CD14-positive monocyte (primary cell): ENCODE data around the gene CIITA. TPM values are rescaled to one million over a fixed set of nuclear protein-coding genes. Genes with fewer than 3 reads are reported as not detected.

Experiments
- DNase-seq, 3 donors: peaks; one replicate each; pipeline ENCODE4 v3.0.0-alpha.2; 2011 to 2022
- H2AFZ ChIP-seq: 2 replicates; pipeline ENCODE4 v1.6.0; 2012; ENCODE audit warnings: mild to moderate bottlenecking, low read depth, low read length, inconsistent platforms; ENCODE audit not compliant: insufficient read depth, poor library complexity, severe bottlenecking
- H3K27ac ChIP-seq, 2 donors: 1 replicate in 1 of 2; 2 replicates in 1 of 2; pipeline ENCODE4 v1.5.1; 2012 to 2013; ENCODE audit warnings: low read length in 2 of 2, control low read depth in 1 of 2, inconsistent platforms in 1 of 2, low read depth in 1 of 2, mild to moderate bottlenecking in 1 of 2
- H3K27me3 ChIP-seq, 2 donors: one replicate each; pipeline versions ENCODE4 v1.6.0 to v1.6.1; 2011 to 2013; ENCODE audit warnings: low read length in 2 of 2; ENCODE audit not compliant: control insufficient read depth in 2 of 2, insufficient read depth in 2 of 2
- H3K36me3 ChIP-seq, 2 donors: replicated peaks in 1 of 2; 1 replicate in 1 of 2; 2 replicates in 1 of 2; pipeline versions ENCODE4 v1.5.1 to v1.6.1; 2012 to 2013; ENCODE audit warnings: low read length in 2 of 2, control low read depth in 1 of 2, inconsistent platforms in 1 of 2, mild to moderate bottlenecking in 1 of 2; ENCODE audit not compliant: insufficient read depth in 2 of 2, control insufficient read depth in 1 of 2
- H3K4me1 ChIP-seq, 2 donors: 1 replicate in 1 of 2; 2 replicates in 1 of 2; pipeline versions ENCODE4 v1.5.1 to v1.6.1; 2012 to 2013; ENCODE audit warnings: low read length in 2 of 2, control low read depth in 1 of 2, inconsistent platforms in 1 of 2, mild to moderate bottlenecking in 1 of 2, moderate library complexity in 1 of 2; ENCODE audit not compliant: insufficient read depth in 2 of 2, control insufficient read depth in 1 of 2
- H3K4me2 ChIP-seq: replicated peaks from 2 replicates; pipeline ENCODE3; 2012; ENCODE audit warnings: low read length, moderate library complexity, mild to moderate bottlenecking; ENCODE audit not compliant: poor library complexity, severe bottlenecking; ENCODE audit errors: extremely low read depth
- H3K4me3 ChIP-seq, 3 experiments: fragments of 200-600 bp in 1 of 3; sonication (generic) in 1 of 3; replicated peaks in 1 of 3; 1 replicate in 2 of 3; 2 replicates in 1 of 3; pipeline ENCODE4 v1.5.1; 2011 to 2013; ENCODE audit warnings: low read length in 3 of 3, mild to moderate bottlenecking in 3 of 3, control low read depth in 2 of 3, low read depth in 2 of 3, inconsistent platforms in 1 of 3, moderate library complexity in 1 of 3
- H3K79me2 ChIP-seq: 2 replicates; pipeline ENCODE4 v1.6.0; 2012; ENCODE audit warnings: mild to moderate bottlenecking, control low read depth, inconsistent platforms, low read length, moderate library complexity; ENCODE audit not compliant: insufficient read depth
- H3K9ac ChIP-seq: 2 replicates; pipeline ENCODE4 v1.6.0; 2017; ENCODE audit warnings: low read length, mild to moderate bottlenecking; ENCODE audit not compliant: insufficient read depth, poor library complexity, severe bottlenecking
- H3K9me3 ChIP-seq, 2 donors: replicated peaks in 1 of 2; 1 replicate in 1 of 2; 2 replicates in 1 of 2; pipeline versions ENCODE4 v1.5.1 to v1.6.1; 2012 to 2013; ENCODE audit warnings: low read length in 2 of 2, control low read depth in 1 of 2; ENCODE audit not compliant: control insufficient read depth in 1 of 2, insufficient read depth in 1 of 2
- H4K20me1 ChIP-seq: 2 replicates; pipeline ENCODE4 v1.6.0; 2012; ENCODE audit warnings: mild to moderate bottlenecking, low read length, control low read depth, moderate library complexity; ENCODE audit not compliant: insufficient read depth
- H3K27ac Mint-ChIP-seq, 7 donors: one replicate each; pipeline ENCODE4 v1.8.0; 2020; ENCODE audit warnings: mild to moderate bottlenecking in 7 of 7, mixed read lengths in 7 of 7, moderate library complexity in 6 of 7, inconsistent platforms in 2 of 7
- H3K27me3 Mint-ChIP-seq, 3 donors: one replicate each; pipeline ENCODE4 v1.8.0; 2021 to 2022; ENCODE audit warnings: low read depth in 3 of 3, mild to moderate bottlenecking in 3 of 3, mixed read lengths in 3 of 3, moderate library complexity in 3 of 3, inconsistent platforms in 1 of 3
- H3K36me3 Mint-ChIP-seq, 2 donors: one replicate each; pipeline ENCODE4 v1.8.0; 2020; ENCODE audit warnings: mixed read lengths in 2 of 2, inconsistent platforms in 1 of 2, mild to moderate bottlenecking in 1 of 2
- H3K4me1 Mint-ChIP-seq: one replicate; pipeline ENCODE4 v1.8.0; 2020; ENCODE audit warnings: mild to moderate bottlenecking, mixed read lengths
- H3K4me3 Mint-ChIP-seq, 2 donors: one replicate each; pipeline ENCODE4 v1.8.0; 2020; ENCODE audit warnings: mild to moderate bottlenecking in 2 of 2, mixed read lengths in 2 of 2, moderate library complexity in 1 of 2
- H3K9me3 Mint-ChIP-seq, 7 donors: one replicate each; pipeline ENCODE4 v1.8.0; 2020 to 2022; ENCODE audit warnings: mixed read lengths in 7 of 7, mild to moderate bottlenecking in 6 of 7, moderate library complexity in 6 of 7, inconsistent platforms in 2 of 7
- CTCF ChIP-seq: fragments of 200-600 bp; IDR thresholded peaks from one replicate; pipeline ENCODE4 v1.8.0; 2022; ENCODE audit warnings: antibody characterized with exemption, mild to moderate bottlenecking
- WGBS: methylation state at CpG from one replicate; pipeline ENCODE4 v1.1.5; 2013; ENCODE audit warnings: missing lambda C conversion rate; ENCODE audit not compliant: insufficient coverage; 5-methylcytosine and 5-hydroxymethylcytosine counted together
- intact Hi-C, 2 donors: fragments of 100-400 bp; cut with micrococcal nuclease; formaldehyde crosslinking; loops; one replicate each; pipeline versions ENCODE4 v1.15.0 to v1.15.1; 2023
- polyA plus RNA-seq, 3 donors: library from polyadenylated mRNA; depleted of rRNA in 1 of 3; unstranded in 2 of 3; stranded (reverse) in 1 of 3; fragments of 300-500 nt in 2 of 3; fragments of >200 nt in 1 of 3; fragmentation: Illumina TruSeq in 2 of 3; gene quantifications; 1 replicate in 2 of 3; 2 replicates in 1 of 3; pipeline ENCODE4 v1.2.3, GENCODE V29; 2012 to 2021

Gene CIITA
- polyA plus RNA-seq, 3 donors, result 15.6 to 178 (median 22.1) TPM

- no peak overlapping the region for H3K27ac ChIP-seq
- DNase-seq, result no peak
- no peak for TF ChIP-seq CTCF
- H3K36me3 ChIP-seq, result peaks cover 52 to 80% of the 10 kb centered on the region in 2 donors
- over 99% methylated on average over 6 of the region's 12 CpGs for WGBS
- no peak overlapping the region for H3K4me3 ChIP-seq
- H3K9ac ChIP-seq, result no peak overlapping the region
- H2AFZ ChIP-seq, result no peak overlapping the region
- peaks cover 5 to 8% of the 10 kb centered on the region in 2 donors for H3K4me1 ChIP-seq
- no peaks in the 10 kb centered on the region for H3K79me2 ChIP-seq
- no peak overlapping the region for H3K27ac Mint-ChIP-seq
- intact Hi-C loops, result loop anchor here in 1 of 2 donors (5.0 kb wide), 1 partner anchor 284 kb away; the partner anchor contains the start of gene SOCS1
- H3K9me3 Mint-ChIP-seq, result peaks cover 0 to 3% (median 0%) of the 10 kb centered on the region in 7 donors
- peaks cover 0 to 4% (median 3%) of the 10 kb centered on the region in 3 donors for H3K27me3 Mint-ChIP-seq
- no peaks in the 10 kb centered on the region for H3K9me3 ChIP-seq
- H3K4me3 Mint-ChIP-seq, result no peak overlapping the region
- H3K4me1 Mint-ChIP-seq, result peaks cover 17% of the 10 kb centered on the region
- no peaks in the 10 kb centered on the region for H3K27me3 ChIP-seq
- H3K4me2 ChIP-seq, result no peak overlapping the region
- H4K20me1 ChIP-seq, result peaks cover 7% of the 10 kb centered on the region
- H3K36me3 Mint-ChIP-seq, result peaks cover 55 to 83% of the 10 kb centered on the region in 2 donors
These were observed 95.9 kb downstream of the CIITA start for GRCh38 chr16:10972819-10973464.

- no peaks in the 10 kb centered on the region for H3K27me3 ChIP-seq
- H3K27ac Mint-ChIP-seq, result no peak overlapping the region
- peaks cover 4% of the 10 kb centered on the region for H4K20me1 ChIP-seq
- peaks cover 0 to 3% (median 2%) of the 10 kb centered on the region in 3 donors for H3K27me3 Mint-ChIP-seq
- intact Hi-C loops, result no loop called here
- H3K27ac ChIP-seq, result no peak overlapping the region
- no peaks in the 10 kb centered on the region for H3K79me2 ChIP-seq
- no peak overlapping the region for H3K4me2 ChIP-seq
- H3K9me3 ChIP-seq, result no peaks in the 10 kb centered on the region
- no peak overlapping the region for H3K4me3 ChIP-seq
- no peaks in the 10 kb centered on the region for H3K4me1 Mint-ChIP-seq
- H3K4me1 ChIP-seq, result no peaks in the 10 kb centered on the region
- WGBS, result 100% methylated on average over 1 of the region's 3 CpGs
- H3K36me3 Mint-ChIP-seq, result peaks cover 77 to 92% of the 10 kb centered on the region in 2 donors
- TF ChIP-seq CTCF, result no peak
- no peak overlapping the region for H3K4me3 Mint-ChIP-seq
- no peak overlapping the region for H2AFZ ChIP-seq
- H3K36me3 ChIP-seq, result peaks cover 68 to 97% of the 10 kb centered on the region in 2 donors
- no peak overlapping the region for H3K9ac ChIP-seq
- no peak for DNase-seq
- no peaks in the 10 kb centered on the region for H3K9me3 Mint-ChIP-seq
These were observed 99.6 kb downstream of the CIITA start for GRCh38 chr16:10976634-10977033.
